ENCODE results near the gene CDC42EP5.

DNA sequence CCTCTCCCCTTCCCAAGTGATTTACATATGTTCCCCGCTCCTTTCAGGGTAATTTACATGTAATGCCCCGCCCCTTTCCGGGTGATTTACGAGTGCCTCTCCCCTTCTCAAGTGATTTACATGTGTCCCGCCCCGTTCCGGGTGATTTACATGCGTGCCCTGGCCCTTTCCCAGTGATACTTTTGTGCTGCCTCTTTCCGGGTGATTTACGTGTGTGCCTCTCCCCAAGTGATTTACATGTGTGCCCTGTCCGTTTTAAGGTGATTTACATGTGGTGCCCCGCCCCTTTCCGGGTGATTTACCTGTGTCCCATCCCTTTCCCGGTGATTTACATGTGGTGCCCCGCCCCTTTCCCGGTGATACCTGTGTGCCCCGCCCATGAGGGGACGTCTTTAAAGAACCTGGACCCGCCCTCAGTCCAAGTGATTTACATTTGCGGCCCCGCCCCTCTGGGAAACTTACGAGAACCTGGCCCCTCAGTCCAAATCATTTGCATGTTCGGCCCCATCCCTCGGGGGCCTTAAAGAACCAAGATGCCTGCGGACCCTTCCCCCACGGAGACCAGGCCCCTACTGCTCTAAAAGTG is 9.0 kb downstream of the CDC42EP5 start:
- TF ChIP-seq, protein P1, sequence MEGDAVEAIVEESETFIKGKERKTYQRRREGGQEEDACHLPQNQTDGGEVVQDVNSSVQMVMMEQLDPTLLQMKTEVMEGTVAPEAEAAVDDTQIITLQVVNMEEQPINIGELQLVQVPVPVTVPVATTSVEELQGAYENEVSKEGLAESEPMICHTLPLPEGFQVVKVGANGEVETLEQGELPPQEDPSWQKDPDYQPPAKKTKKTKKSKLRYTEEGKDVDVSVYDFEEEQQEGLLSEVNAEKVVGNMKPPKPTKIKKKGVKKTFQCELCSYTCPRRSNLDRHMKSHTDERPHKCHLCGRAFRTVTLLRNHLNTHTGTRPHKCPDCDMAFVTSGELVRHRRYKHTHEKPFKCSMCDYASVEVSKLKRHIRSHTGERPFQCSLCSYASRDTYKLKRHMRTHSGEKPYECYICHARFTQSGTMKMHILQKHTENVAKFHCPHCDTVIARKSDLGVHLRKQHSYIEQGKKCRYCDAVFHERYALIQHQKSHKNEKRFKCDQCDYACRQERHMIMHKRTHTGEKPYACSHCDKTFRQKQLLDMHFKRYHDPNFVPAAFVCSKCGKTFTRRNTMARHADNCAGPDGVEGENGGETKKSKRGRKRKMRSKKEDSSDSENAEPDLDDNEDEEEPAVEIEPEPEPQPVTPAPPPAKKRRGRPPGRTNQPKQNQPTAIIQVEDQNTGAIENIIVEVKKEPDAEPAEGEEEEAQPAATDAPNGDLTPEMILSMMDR (IDR thresholded peaks at IDR 0.05; ENCODE audit: borderline replicate concordance, extremely low read depth, low read length, poor library complexity, severe bottlenecking) = no peak
- no peak for TF ChIP-seq EZH2 (IDR thresholded peaks at IDR 0.05; ENCODE audit: borderline replicate concordance, low read depth, low read length, severe bottlenecking)

All from DND-41 (cell line).